GM21528 (cell line): Measurements from ENCODE around the gene CNN3.

ENCODE experiments used
- ATAC-seq: cut with Tn5 transposase; IDR thresholded peaks from one replicate; pipeline ENCODE4 v1.9.1; 2021; ENCODE audit warnings: mild to moderate bottlenecking, moderate library complexity; ENCODE audit not compliant: unreplicated experiment, low FRiP score

Gene CNN3

DNA sequence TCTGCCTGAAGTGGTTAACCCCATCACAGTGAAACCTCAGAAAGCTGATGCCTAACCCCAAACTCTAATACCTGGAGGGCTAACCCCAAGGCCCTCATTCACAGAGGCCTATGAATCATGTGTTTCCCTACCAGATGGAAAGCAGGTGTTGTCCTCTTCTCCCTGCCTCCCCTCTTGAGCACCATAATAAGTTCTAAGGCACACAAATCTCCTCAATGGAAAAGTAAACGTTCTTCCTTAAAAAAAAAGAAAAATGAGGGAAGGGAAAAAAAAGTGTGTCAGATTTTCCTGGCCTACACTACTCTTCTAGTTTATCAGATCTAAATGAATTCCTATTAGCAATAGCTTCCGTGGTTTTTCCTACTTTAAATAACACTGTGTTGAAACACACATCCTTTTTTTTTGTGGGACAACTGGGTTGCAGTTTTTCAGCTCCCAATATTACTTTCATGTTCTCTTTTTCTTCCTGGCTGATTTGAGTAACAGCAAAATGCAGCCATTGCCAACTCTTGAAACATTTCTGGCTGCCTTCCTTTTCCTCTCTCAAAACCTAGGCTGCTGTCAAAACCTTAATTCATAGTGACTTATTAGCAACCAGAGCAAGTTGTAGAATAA is 63.5 kb downstream of the CNN3 start:
- no peak for ATAC-seq

- no peak for ATAC-seq
These were observed 64.2 kb downstream of the CNN3 start for GRCh38 chr1:94862718-94863117.

DNA sequence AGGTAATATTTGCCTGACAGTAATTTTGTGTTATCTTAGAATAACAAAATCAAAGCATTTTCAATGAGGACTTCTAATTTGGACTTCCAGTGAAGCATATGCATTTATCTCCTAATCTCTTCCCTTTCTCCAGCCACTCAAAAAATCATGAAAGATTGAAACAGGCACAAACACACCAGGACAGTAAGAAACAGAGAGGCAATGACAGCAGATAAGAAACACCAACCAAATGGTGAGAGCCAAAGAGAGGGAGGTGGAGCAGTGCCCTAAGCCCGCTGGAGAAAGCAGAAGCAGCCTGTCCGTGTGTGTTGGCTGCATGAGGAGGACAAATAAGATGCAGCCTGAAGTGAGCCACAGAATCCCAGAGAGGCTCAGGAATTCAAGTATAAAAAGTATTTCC is 67.7 kb downstream of the CNN3 start:
- no peak for ATAC-seq

DNA sequence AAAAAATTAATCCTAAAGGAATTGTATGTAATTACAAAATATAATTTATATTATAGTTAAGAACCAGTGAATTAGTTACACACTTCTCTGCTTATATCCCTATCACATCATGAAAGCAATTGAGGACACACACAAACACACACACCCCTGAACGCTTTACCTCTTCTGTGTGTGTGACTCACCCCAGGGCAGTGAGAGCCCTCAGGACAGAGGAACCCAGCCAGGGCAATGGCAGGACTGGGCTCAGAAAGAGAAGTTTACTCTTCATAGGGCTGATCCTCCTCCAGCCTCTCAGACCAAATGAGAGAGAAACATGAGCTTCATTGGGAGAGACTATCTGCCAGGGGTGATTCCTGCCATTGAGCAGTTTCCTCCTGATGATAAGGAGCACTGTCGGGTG is 68.6 kb downstream of the CNN3 start:
- ATAC-seq: no peak

DNA sequence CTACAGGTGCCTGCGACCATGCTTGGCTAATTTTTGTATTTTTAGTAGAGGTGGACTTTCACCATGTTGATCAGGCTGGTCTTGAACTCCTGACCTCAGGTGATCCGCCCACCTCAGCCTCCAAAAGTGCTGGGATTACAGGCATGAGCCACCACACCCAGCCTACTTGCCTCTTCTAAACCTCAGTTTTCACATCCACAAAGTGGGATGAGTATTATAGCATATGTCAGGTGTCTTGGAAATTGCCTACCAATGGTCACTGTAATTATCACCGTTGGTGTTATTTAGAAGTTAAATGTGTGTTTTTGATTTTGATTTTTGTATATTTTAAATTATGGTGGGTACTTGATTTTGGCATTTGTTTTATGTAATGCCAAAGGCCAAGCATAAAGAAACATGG is 70.0 kb downstream of the CNN3 start:
- no peak for ATAC-seq

DNA sequence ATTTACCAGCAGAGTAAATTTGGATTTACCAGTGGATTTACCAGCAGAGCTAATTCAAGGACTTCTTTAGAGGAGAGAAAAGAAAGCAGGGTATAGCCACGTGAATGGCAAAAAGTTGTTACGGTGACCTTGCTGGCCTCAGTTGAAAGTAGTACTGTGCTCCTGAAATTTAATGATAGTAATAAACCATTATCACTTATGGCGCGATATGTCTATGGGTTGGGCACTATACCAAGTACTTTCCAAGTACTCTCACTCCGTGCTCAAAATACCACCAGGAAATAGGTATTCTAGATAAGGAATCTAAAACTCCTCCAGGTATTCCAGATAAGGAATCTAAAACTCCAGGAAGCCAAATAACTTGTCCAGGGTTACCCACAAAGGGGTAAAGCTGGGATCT is 70.9 kb downstream of the CNN3 start:
- ATAC-seq: no peak

DNA sequence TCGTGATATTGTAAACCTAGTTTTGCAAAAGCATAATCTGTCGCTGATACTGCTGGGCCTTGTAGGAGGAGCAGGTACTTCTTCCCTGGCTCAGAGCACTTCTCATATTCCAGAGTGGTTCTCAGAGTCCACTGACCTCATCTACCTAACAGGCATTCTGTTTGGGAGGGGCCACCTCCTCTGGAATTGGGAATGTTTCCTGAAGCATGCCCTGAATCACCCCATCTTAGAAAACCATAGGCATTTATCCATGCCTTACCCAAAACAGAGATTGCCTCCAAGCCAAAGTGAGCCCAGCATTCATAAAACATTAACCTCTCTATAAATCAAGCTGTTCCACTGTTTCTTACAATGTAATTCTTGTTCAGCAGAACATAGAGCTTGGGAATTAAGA is 71.6 kb downstream of the CNN3 start:
- ATAC-seq: no peak

DNA sequence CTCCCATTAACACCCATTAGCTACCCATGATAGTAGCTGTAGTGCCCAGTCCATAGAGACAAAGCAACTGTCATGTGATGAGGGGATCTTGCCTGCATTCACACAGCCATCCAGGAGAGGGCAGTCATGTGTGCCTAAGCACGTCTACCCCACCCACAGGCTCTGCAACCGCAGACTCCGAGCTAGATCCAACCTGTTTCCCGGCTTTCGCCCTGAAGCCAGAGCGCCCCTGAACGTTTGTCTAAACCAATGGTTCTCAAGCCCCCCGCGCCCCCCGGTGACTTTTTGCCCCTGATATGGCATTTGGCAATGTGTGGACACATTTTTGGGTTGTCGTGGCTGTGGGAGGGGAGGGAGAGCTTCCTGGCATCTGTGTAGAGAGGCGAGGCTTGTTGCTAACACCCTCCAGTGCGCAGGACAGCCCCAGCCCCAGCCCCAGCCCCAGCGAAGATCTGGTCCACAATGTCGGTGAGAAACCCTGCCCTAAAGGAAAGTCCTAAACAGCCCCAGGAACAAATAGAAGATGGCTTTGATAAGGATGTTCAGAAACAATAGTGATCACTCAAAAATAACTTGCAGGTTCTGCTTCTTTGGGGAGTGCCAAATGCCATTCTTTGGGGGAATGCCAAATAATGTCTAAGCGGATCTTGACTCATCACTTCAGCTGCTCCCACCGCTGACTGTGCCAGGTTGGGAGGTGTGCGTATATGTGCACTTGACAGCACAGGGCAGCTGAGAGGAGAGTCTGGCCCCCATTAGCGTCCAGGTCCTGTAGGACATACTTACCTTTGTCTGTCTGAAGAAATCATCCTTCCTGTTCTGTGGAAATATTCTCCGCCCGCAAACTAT is 72.2 kb downstream of the CNN3 start:
- ATAC-seq: peak; percentile 99

DNA sequence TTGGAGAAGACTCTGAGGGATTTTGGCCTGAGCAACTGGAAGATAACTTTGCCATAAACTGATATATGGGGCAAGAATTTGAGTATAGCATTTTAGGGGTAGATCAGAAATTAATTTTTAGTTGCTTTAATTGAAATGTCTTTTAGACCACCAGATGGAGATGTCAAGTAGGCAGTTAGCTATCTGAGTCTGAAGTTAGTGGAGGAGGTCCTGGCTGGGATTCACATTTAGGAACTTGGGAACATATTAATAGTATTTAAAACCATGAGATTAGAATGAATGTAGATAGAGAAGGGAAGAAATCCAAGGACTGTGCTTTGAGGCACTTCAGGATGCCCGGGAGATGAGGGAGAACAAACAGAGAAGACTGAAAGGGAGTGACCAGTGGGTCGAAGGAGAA is 74.1 kb downstream of the CNN3 start:
- no peak for ATAC-seq

GRCh38 chr1:94851571-94851970 is 75.3 kb downstream of the CNN3 start:
- no peak for ATAC-seq
